HG03520 (cell line): Measurements from ENCODE around the gene RPL26.
"Not testable (repeated sequence)": the region's sequence is repeated elsewhere in the genome, so short reads cannot be mapped to it uniquely, and the experiment has no call there.

ENCODE experiments used
- ATAC-seq: cut with Tn5 transposase; IDR thresholded peaks from one replicate; pipeline ENCODE4 v1.9.1; 2021; ENCODE audit warnings: mild to moderate bottlenecking, moderate library complexity; ENCODE audit not compliant: unreplicated experiment

RPL26 gene

GRCh38 chr17:8369944-8370343 is 13.0 kb downstream of the RPL26 start:
- no peak for ATAC-seq

DNA sequence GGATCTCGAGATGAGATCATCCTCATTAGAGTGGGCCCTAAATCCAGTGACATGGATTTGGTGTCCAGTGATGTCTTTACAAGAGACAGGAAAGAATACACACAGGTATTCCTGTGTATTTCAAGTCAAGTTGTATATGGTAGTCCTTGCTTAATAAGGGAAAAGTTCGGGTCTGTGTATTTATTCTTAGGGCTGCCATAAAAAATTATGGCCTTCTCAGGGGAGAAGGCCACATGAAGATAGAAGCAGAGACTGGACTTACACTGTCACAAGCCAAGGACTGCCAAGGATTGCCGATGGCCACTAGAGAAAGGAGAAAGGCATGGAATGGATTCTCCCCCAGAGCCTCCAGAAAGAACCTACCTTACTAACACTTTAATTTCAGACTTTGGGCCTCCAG is 14.8 kb downstream of the RPL26 start:
- no peak for ATAC-seq

GRCh38 chr17:8366231-8366630 is 16.8 kb downstream of the RPL26 start:
- no peak for ATAC-seq

GRCh38 chr17:8365143-8365542 is 17.9 kb downstream of the RPL26 start:
- no peak for ATAC-seq

- no peak for ATAC-seq
These were observed 20.2 kb downstream of the RPL26 start for GRCh38 chr17:8362651-8363332.

GRCh38 chr17:8360751-8361150 is 22.2 kb downstream of the RPL26 start:
- no peak for ATAC-seq

GRCh38 chr17:8360260-8360659 is 22.7 kb downstream of the RPL26 start:
- no peak for ATAC-seq

DNA sequence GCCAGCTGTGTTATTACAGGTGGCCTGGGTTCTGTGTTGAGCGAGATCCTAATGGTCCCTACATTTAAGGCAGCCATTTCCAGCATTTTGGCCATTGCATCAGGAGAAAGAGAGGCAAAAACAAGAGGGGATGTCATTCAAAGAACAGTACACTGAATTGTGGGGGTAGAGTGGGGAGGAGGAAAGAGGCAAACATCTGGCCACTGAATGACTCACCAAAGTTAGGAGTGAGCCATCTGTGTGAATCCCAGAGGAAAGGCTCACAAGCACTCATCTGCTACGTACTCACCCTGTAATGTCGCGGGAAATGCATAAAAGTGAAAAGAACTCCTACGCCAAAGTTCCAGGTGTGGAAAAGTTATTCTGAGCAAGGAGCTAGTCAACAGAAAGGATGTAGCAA is 23.2 kb downstream of the RPL26 start:
- no peak for ATAC-seq

DNA sequence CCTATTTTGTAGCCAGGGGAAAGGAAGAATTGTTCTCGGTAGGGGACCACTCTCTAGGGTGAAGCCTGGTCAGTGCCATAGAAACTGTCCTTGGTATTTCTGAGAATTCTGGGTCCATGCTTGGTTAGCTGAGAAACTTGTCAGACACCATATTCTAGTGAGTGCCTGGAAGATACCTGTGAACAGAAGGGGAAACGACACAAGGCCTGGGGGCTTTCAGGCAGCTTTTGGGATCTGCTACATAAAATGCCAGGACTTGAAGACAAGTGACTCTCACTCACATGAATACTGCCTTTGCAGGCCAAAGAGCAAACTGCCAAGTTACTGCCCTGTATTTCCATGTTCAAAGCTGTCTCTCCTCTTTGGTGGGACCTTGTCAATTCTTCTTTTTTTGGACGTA is 25.1 kb downstream of the RPL26 start:
- ATAC-seq: no peak

- no peak for ATAC-seq
These were observed 28.8 kb downstream of the RPL26 start for GRCh38 chr17:8354236-8354635.

DNA sequence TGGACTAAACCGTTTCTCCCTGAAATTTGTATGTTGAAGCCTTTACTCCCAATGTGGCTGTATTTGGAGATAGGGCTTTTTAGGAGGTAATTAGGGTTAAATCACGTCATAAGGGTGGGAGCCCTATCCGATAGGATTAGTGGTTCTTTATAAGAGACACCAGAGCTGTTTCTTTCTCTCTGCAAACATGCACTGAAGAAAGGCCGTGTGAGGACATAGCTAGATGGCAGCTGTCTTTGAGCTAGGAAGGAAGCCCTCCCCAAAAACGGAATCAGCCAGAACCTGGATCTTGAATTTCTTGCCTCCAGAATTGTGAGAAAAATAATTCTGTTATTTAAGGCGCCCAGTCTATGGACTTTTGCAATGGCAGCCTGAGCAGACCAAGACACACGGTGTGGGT is 29.3 kb downstream of the RPL26 start:
- no peak for ATAC-seq

- no peak for ATAC-seq
These were observed 32.7 kb downstream of the RPL26 start for GRCh38 chr17:8350339-8350738.

DNA sequence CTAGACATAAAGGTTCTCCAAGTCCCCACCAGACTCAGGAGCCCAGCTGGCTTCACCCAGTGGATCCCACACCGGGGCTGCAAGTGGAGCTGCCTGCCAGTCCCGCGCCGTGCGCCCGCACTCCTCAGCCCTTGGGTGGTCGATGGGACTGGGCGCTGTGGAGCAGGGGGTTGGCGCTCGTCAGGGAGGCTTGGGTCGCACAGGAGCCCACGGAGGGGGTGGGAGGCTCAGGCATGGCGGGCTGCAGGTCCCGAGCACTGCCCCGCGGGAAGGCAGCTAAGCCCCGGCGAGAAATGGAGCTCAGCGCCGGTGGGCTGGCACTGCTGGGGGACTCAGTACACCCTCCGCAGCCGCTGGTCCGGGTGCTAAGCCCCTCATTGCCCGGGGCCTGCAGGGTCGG is 36.0 kb downstream of the RPL26 start:
- not testable (repeated sequence) for ATAC-seq

DNA sequence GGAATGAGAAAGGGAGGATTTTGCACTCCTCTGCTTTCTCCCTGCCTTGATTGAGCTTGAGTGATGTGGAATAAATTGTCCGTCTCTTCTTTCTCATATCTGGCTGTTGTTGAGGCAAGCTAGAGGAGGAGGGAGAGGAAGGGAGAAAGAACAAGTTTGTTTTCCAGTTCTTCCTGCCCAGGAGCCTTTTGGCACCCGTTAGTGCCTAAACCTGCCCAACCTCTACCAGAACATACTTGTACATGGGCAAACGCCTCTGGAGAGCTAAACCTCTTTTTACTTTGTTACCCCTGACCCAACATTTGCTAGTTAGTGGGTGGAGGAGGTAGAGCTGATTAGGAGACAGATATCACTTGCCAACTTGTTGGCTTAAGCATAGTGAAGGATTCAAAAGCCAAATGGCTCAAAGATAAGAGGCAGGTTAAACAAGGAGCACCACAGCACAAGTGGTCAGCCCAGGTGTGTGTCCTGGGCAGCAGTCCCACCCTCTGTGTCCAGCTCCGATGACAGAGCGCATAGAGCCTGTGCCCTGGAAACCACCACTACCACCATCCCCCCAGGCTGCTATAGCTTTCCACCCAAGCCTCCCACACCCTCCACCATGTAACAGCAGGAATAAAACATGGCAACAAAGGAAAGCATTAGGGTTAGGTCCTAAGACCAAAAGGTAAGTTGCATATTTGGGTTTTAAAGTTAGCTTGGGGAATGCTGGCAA is 36.9 kb downstream of the RPL26 start:
- ATAC-seq: no peak

DNA sequence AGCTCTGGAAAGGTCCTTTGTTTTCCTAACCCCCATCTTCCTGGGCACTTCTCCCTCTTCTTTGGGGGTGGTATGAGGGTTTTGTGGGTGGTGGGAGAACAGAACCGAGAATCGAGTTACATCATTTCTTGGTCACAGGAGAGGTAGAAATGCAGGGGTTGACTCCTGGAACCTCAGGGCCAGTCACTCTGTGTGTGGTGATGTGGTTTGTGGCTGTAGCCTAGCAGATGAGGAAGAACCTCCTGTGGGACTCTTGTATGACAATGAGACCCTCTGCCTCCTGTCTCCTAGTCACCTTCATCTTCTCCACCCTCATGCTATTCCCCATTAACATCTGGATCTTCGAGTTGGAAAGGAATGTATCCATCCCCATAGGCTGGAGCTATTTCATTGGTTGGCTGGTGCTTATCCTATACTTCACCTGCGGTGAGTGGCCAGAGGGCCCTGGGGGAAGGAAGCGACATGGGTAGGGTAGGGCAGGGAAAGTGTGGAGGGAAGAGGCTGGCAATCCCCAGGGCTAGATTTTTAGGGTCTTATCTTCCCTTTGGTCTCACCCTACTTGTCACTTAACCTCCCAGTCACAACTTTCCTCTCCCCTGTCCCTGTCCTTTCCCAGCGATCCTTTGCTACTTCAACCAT is 37.8 kb downstream of the RPL26 start:
- no peak for ATAC-seq

DNA sequence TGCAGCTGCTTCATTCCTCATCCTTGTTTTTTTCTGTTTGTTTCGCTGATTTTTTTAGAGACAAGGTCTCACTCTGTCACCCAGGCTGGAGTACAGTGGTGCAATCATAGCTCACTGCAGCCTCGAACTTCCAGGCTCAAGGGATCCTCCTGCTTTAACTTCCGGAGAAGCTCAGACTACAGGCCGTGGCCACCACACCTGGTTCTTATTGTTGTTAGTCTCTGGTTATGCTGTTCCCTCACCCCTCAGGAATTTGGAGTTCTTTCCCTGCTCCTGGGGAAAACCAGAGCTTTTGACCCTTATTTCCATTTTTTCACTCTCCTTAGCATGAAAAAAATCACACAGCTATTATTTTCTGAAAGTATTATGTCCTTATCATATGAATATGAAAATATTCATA is 41.5 kb downstream of the RPL26 start:
- ATAC-seq: no peak

DNA sequence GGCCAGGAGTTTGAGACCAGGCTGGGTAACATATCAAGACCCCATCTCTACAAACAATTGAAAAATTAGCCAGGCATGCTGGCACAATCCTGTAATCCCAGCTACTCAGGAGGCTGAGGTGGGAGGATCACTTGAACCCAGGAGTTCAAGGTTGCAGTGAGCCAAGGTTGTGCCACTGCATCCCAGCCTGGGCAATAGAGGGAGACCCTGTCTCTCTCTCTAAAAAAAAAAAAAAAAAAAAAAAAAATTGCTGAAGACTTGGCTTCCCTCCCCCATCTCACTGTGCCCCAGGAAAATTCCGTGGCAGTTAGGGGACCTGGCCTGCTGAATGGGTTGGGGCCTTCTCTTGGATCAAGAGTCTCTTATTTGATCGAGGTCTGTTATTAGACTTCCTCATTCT is 43.5 kb downstream of the RPL26 start, which contains the start of gene ODF4:
ODF4 (plus strand) TSS at position 301 of the 400 bp plus-strand sequence. CDS start 212 bp downstream, outside the sequence.
- ATAC-seq: no peak

DNA sequence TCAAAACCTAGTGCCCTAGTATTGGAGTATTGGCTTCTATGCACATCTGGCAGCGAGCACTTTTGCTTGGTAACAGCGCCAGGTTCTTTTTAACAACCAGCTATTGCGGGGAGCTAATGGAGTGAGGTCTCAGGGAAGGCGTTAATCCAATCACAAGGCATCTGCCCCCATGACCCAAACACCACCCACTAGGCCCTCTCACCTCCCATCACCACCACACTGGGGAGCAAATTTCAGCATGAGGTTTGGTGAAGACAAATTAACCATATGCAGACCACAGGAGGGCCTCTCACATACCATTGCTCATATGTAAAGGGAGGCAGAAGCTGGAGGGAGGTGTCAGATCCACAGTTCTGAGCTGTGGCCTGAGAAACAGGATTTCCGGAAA is 44.2 kb downstream of the RPL26 start:
- no peak for ATAC-seq

DNA sequence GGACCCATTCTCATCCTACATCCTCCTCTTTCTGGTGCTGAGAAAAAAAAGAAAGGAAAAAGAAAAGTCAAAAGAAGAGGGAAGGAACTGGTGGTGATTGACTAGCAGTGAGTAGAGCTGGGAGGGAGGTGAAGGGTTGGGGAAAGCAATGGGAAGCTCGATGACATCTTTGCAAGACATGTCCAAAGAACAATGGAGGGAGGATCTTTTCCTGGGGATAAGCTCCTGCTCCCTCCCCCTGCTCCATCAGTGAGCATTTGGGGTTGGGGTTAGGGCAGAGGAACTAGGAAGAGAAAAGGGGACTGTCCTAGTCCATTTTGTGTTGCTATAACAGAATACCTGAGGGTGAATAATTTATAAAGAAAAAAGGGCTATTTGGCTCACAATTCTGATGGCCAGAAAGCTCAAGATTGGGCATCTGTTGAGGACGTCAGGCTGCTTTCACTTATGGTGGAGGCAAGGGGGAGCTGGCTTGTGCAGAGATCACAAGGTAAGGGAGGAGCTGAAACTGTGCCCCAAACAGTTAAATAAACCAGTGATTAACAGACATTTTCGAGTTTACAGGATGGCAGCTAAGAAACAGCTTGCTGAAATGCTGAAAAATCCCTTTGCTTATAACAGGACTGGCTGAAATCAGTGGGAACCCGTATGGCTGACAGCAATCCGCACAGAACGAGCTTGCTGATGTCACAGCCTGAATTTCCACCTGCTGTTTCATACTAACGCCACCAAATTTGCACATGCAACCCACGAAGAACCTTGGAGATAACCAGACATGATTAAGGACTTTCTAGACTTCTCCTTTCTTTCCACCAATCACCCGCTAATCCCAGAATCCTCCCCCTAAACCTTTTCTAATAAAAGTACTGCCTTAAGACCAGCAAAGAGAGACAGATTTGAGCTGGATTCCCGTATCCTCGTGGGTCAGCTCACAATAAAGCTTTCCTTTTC is 44.9 kb downstream of the RPL26 start:
- no peak for ATAC-seq

DNA sequence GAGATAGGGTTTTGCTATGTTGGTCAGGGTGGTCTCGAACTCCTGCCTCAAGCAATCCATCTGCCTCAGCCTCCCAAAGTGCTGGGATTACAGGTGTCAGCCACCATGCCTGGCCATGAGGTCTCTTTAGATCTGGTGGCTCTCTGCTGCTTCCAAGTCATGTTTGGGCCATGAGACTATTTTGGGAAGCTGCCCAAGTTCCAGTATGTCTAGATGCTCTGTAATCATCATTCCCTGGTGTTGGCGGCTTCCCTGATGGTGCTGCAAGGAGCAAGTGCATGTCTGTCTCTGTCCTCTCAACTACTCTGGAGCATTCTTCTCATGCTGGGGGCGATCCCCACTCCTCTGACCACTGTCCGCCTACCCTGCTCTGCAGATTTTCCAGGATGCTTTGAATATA is 49.7 kb downstream of the RPL26 start:
- no peak for ATAC-seq

GRCh38 chr17:8332688-8333087 is 50.3 kb downstream of the RPL26 start:
- ATAC-seq: no peak
